Neural progenitor cell (in vitro differentiated cells): ENCODE data around the gene SCPEP1. TPM values are rescaled to one million over a fixed set of nuclear protein-coding genes. Genes with fewer than 3 reads are reported as not detected.

Experiments used
- DNase-seq: peaks from one replicate; pipeline ENCODE4 v3.0.0-alpha.2; 2016; ENCODE audit warnings: low spot score
- H2AFZ ChIP-seq: fragments of 200-600 bp; sonication (generic); replicated peaks from 2 replicates; pipeline ENCODE4 v1.6.1; 2016; ENCODE audit warnings: antibody characterized with exemption
- H3F3A ChIP-seq: fragments of 200-600 bp; sonication (generic); 2 replicates; pipeline ENCODE4 v1.6.1; 2016; ENCODE audit warnings: antibody characterized with exemption, low read depth
- H3K27ac ChIP-seq: fragments of 200-600 bp; sonication (generic); 2 replicates; pipeline ENCODE4 v1.5.1; 2016; ENCODE audit warnings: mild to moderate bottlenecking
- H3K27me3 ChIP-seq: fragments of 200-600 bp; sonication (generic); 2 replicates; pipeline ENCODE4 v1.6.1; 2016; ENCODE audit warnings: mild to moderate bottlenecking, moderate library complexity
- H3K36me3 ChIP-seq: fragments of 200-600 bp; sonication (generic); 2 replicates; pipeline ENCODE4 v1.5.1; 2016
- H3K4me1 ChIP-seq: fragments of 200-600 bp; sonication (generic); 2 replicates; pipeline ENCODE4 v1.6.1; 2016; ENCODE audit warnings: mixed run types
- H3K4me2 ChIP-seq: fragments of 200-600 bp; sonication (generic); 2 replicates; pipeline ENCODE4 v1.6.1; 2016
- H3K4me3 ChIP-seq: fragments of 200-600 bp; sonication (generic); 2 replicates; pipeline ENCODE4 v1.5.1; 2016
- H3K79me2 ChIP-seq: fragments of 200-600 bp; sonication (generic); 2 replicates; pipeline ENCODE4 v1.6.1; 2016; ENCODE audit warnings: low read depth
- H3K9ac ChIP-seq: fragments of 200-600 bp; sonication (generic); 2 replicates; pipeline ENCODE4 v1.6.1; 2016
- H3K9me3 ChIP-seq: fragments of 200-600 bp; sonication (generic); 2 replicates; pipeline ENCODE4 v1.5.1; 2016; ENCODE audit warnings: low read depth
- H4K20me1 ChIP-seq: fragments of 200-600 bp; sonication (generic); 2 replicates; pipeline ENCODE4 v1.6.1; 2016; ENCODE audit warnings: low read depth
- H3K27ac Mint-ChIP-seq: 3 replicates; pipeline ENCODE4 v1.8.0; 2021; ENCODE audit warnings: mixed read lengths
- H3K27me3 Mint-ChIP-seq: 2 replicates; pipeline ENCODE4 v1.8.0; 2022; ENCODE audit warnings: low read depth, mild to moderate bottlenecking, inconsistent platforms, moderate library complexity, mixed read lengths; ENCODE audit not compliant: insufficient read depth
- H3K36me3 Mint-ChIP-seq: 3 replicates; pipeline ENCODE4 v1.8.0; 2021; ENCODE audit warnings: mixed read lengths
- H3K4me1 Mint-ChIP-seq: 3 replicates; pipeline ENCODE4 v1.8.0; 2021; ENCODE audit warnings: mixed read lengths
- H3K4me3 Mint-ChIP-seq: 3 replicates; pipeline ENCODE4 v1.8.0; 2021; ENCODE audit warnings: mild to moderate bottlenecking, moderate library complexity, mixed read lengths
- H3K9me3 Mint-ChIP-seq: 3 replicates; pipeline ENCODE4 v1.8.0; 2020; ENCODE audit warnings: mixed read lengths
- CTCF ChIP-seq: fragments of 200-600 bp; sonication (generic); IDR thresholded peaks from 2 replicates; pipeline ENCODE4 v1.5.1; 2017; ENCODE audit warnings: antibody characterized with exemption, mild to moderate bottlenecking
- EZH2 ChIP-seq: fragments of 200-600 bp; sonication (generic); IDR thresholded peaks from 2 replicates; pipeline ENCODE4 v1.6.1; 2017; ENCODE audit warnings: antibody characterized with exemption, mild to moderate bottlenecking, moderate library complexity
- EZH2phosphoT487 ChIP-seq: fragments of 200-600 bp; sonication (generic); IDR thresholded peaks from 2 replicates; pipeline ENCODE4 v1.6.1; 2017; ENCODE audit warnings: antibody characterized with exemption
- total RNA-seq: library from RNA; depleted of rRNA; stranded (reverse); fragments of >200 nt; gene quantifications from 2 replicates; pipeline ENCODE4 v1.2.3, GENCODE V29; 2015; ENCODE audit warnings: low replicate concordance

The SCPEP1 gene
- total RNA-seq, 1 donor from 2014 or later: 28.7 TPM

- Histone ChIP-seq H3K36me3 (no peaks in the 10 kb centered on the region), H3K79me2 (no peaks in the 10 kb centered on the region), H3K27me3 (no peaks in the 10 kb centered on the region), H3K4me3 (no peak overlapping the region), H3K9me3 (no peaks in the 10 kb centered on the region), H2AFZ (no peak overlapping the region), H3K4me2 (no peak overlapping the region), H3K4me1 (no peaks in the 10 kb centered on the region), H3K27ac (no peak overlapping the region), H4K20me1 (no peaks in the 10 kb centered on the region), H3K9ac (no peak overlapping the region), H3F3A (no peaks in the 10 kb centered on the region)
- TF ChIP-seq EZH2phosphoT487 (no peak), EZH2 (no peak), CTCF (no peak)
- peaks cover 13% of the 10 kb centered on the region for H3K27me3 Mint-ChIP-seq
- H3K4me3 Mint-ChIP-seq: no peak overlapping the region
- no peak overlapping the region for H3K27ac Mint-ChIP-seq
- H3K9me3 Mint-ChIP-seq: peaks cover 2% of the 10 kb centered on the region
- no peaks in the 10 kb centered on the region for H3K4me1 Mint-ChIP-seq
- no peak for DNase-seq
- no peaks in the 10 kb centered on the region for H3K36me3 Mint-ChIP-seq
Observed at GRCh38 chr17:57045868-57046704, 68.2 kb downstream of the SCPEP1 start.

- peaks cover 1% of the 10 kb centered on the region for H3K4me1 Mint-ChIP-seq
- Histone ChIP-seq H3K9ac (no peak overlapping the region), H2AFZ (no peak overlapping the region), H3K4me3 (no peak overlapping the region), H3K79me2 (no peaks in the 10 kb centered on the region), H3K27ac (no peak overlapping the region), H3K27me3 (no peaks in the 10 kb centered on the region), H3K4me1 (peaks cover under 1% of the 10 kb centered on the region), H3K4me2 (no peak overlapping the region), H4K20me1 (no peaks in the 10 kb centered on the region), H3K9me3 (no peaks in the 10 kb centered on the region), H3K36me3 (no peaks in the 10 kb centered on the region), H3F3A (peaks cover 6% of the 10 kb centered on the region)
- no peak for TF ChIP-seq EZH2
- no peak for TF ChIP-seq EZH2phosphoT487
- TF ChIP-seq CTCF: no peak
- peaks cover 13% of the 10 kb centered on the region for H3K27me3 Mint-ChIP-seq
- no peak overlapping the region for H3K27ac Mint-ChIP-seq
- no peak for DNase-seq
- no peak overlapping the region for H3K4me3 Mint-ChIP-seq
- H3K9me3 Mint-ChIP-seq: peaks cover 2% of the 10 kb centered on the region
- no peaks in the 10 kb centered on the region for H3K36me3 Mint-ChIP-seq
Observed at GRCh38 chr17:57046749-57047148, 68.8 kb downstream of the SCPEP1 start.

GRCh38 chr17:57048096-57048495, 70.2 kb downstream of the SCPEP1 start:
- Histone ChIP-seq H3K4me1 (peaks cover 9% of the 10 kb centered on the region), H3K36me3 (no peaks in the 10 kb centered on the region), H3K27ac (no peak overlapping the region), H3K4me3 (no peak overlapping the region), H3F3A (peaks cover 17% of the 10 kb centered on the region), H3K27me3 (no peaks in the 10 kb centered on the region), H3K4me2 (no peak overlapping the region), H2AFZ (no peak overlapping the region), H3K79me2 (no peaks in the 10 kb centered on the region), H3K9ac (no peak overlapping the region), H3K9me3 (no peaks in the 10 kb centered on the region), H4K20me1 (no peaks in the 10 kb centered on the region)
- TF ChIP-seq EZH2phosphoT487: no peak
- TF ChIP-seq EZH2: no peak
- TF ChIP-seq CTCF: no peak
- Mint-ChIP-seq H3K9me3 (no peaks in the 10 kb centered on the region), H3K4me3 (no peak overlapping the region), H3K27ac (no peak overlapping the region), H3K4me1 (peaks cover 6% of the 10 kb centered on the region), H3K27me3 (peaks cover 8% of the 10 kb centered on the region), H3K36me3 (no peaks in the 10 kb centered on the region)
- DNase-seq: no peak
